Endothelial cell (in vitro differentiated cells): ENCODE measurements around the gene LPCAT1. TPM values are rescaled to one million over a fixed set of nuclear protein-coding genes. Genes with fewer than 3 reads are reported as not detected.
"Not testable (repeated sequence)": the region's sequence is repeated elsewhere in the genome, so short reads cannot be mapped to it uniquely, and the experiment has no call there.

ENCODE experiments used
- DNase-seq: peaks from one replicate; pipeline ENCODE4 v3.0.0; 2021; ENCODE audit warnings: low spot score
- H3K27ac Mint-ChIP-seq: one replicate; pipeline ENCODE4 v1.8.0; 2021; ENCODE audit warnings: mixed read lengths, inconsistent platforms; ENCODE audit not compliant: unreplicated experiment
- H3K27me3 Mint-ChIP-seq: one replicate; pipeline ENCODE4 v1.8.0; 2021; ENCODE audit warnings: mild to moderate bottlenecking, moderate library complexity, mixed read lengths, inconsistent platforms; ENCODE audit not compliant: unreplicated experiment
- H3K36me3 Mint-ChIP-seq: one replicate; pipeline ENCODE4 v1.8.0; 2021; ENCODE audit warnings: mild to moderate bottlenecking, low read depth, mixed read lengths, inconsistent platforms; ENCODE audit not compliant: unreplicated experiment
- H3K4me1 Mint-ChIP-seq: one replicate; pipeline ENCODE4 v1.8.0; 2021; ENCODE audit warnings: mild to moderate bottlenecking, mixed read lengths, inconsistent platforms; ENCODE audit not compliant: unreplicated experiment
- H3K4me3 Mint-ChIP-seq: one replicate; pipeline ENCODE4 v1.8.0; 2021; ENCODE audit warnings: mild to moderate bottlenecking, mixed read lengths, inconsistent platforms; ENCODE audit not compliant: unreplicated experiment
- H3K9me3 Mint-ChIP-seq: one replicate; pipeline ENCODE4 v1.8.0; 2021; ENCODE audit warnings: mixed read lengths, inconsistent platforms; ENCODE audit not compliant: unreplicated experiment
- long read RNA-seq: library from polyadenylated mRNA; unstranded; transcript quantifications from one replicate; pipeline ENCODE4 v2.0.0, GENCODE V29; 2020; ENCODE audit not compliant: unreplicated experiment
- total RNA-seq: library from RNA; stranded (reverse); fragmentation: NEBNext Ultra II Directional; extraction: Animal tissue kit (Norgen Biotek cat#: 25700); gene quantifications from one replicate; pipeline ENCODE4 v1.2.1, GENCODE V29; 2021; ENCODE audit not compliant: unreplicated experiment
- TF ChIP-seq, protein P1 (sequence below): fragments of 200-600 bp; sonication (generic); IDR thresholded peaks from one replicate; pipeline ENCODE4 v1.5.0; 2021; ENCODE audit warnings: antibody characterized with exemption; ENCODE audit not compliant: unreplicated experiment

The LPCAT1 gene, protein sequence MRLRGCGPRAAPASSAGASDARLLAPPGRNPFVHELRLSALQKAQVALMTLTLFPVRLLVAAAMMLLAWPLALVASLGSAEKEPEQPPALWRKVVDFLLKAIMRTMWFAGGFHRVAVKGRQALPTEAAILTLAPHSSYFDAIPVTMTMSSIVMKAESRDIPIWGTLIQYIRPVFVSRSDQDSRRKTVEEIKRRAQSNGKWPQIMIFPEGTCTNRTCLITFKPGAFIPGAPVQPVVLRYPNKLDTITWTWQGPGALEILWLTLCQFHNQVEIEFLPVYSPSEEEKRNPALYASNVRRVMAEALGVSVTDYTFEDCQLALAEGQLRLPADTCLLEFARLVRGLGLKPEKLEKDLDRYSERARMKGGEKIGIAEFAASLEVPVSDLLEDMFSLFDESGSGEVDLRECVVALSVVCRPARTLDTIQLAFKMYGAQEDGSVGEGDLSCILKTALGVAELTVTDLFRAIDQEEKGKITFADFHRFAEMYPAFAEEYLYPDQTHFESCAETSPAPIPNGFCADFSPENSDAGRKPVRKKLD
- total RNA-seq: 81.3 TPM
- long read RNA-seq, transcript LPCAT1-201 (14 exons, 3,966 nt): major isoform, 27 of 33 reads
- long read RNA-seq, partial matches to known transcripts: 5 of 33 reads
- long read RNA-seq, other reads (novel, unspliced or antisense): 1 of 33 reads

DNA sequence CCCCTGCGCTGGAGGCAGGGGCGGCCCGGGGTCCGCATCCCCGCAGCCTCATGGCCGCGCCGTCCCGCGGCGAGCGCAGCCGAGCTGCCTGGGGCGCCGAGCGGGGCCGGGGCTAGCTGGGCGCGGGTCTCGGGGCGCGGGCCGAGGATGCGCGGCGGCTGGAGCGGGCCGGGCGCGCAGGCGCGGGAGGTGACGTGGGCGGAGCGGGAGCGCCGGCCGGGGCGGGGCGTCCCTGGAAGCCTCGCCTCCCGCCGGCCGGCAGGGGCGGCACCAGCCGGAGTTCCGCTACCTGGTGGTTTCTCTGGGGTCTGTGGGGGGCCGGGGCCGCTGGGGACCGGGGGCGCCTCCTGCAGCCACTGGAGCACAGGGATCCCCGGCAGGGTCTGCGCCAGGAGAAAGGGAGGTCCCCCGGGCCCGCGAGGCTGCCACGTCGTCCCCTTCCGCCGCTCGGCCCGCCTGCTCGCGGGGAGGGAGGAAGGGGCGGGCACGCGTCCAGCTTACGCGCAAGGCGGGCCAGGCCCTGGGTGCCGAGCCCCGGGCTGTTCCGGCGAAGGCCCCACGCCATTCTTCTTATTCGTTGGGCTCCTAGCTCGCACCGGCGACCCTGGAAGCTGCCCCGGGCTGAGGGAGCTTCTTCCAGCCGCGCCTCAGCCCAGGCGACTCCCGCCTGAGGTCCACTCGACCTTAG, at the start of gene LPCAT1:
LPCAT1 (minus strand) TSS at position 168 of the 688 bp plus-strand sequence; CDS start at position 52, 116 bp downstream.
- DNase-seq: peak; percentile 82
- Mint-ChIP-seq H3K4me3 (peak within 1 kb of the TSS; percentile 94), H3K4me1 (peaks cover 11% of the 10 kb centered on the region), H3K27me3 (peaks cover 7% of the 10 kb centered on the region), H3K36me3 (peaks cover 4% of the 10 kb centered on the region), H3K9me3 (no peaks in the 10 kb centered on the region), H3K27ac (peak within 1 kb of the TSS; percentile 48)
- TF ChIP-seq, protein P1, sequence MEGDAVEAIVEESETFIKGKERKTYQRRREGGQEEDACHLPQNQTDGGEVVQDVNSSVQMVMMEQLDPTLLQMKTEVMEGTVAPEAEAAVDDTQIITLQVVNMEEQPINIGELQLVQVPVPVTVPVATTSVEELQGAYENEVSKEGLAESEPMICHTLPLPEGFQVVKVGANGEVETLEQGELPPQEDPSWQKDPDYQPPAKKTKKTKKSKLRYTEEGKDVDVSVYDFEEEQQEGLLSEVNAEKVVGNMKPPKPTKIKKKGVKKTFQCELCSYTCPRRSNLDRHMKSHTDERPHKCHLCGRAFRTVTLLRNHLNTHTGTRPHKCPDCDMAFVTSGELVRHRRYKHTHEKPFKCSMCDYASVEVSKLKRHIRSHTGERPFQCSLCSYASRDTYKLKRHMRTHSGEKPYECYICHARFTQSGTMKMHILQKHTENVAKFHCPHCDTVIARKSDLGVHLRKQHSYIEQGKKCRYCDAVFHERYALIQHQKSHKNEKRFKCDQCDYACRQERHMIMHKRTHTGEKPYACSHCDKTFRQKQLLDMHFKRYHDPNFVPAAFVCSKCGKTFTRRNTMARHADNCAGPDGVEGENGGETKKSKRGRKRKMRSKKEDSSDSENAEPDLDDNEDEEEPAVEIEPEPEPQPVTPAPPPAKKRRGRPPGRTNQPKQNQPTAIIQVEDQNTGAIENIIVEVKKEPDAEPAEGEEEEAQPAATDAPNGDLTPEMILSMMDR: no peak

DNA sequence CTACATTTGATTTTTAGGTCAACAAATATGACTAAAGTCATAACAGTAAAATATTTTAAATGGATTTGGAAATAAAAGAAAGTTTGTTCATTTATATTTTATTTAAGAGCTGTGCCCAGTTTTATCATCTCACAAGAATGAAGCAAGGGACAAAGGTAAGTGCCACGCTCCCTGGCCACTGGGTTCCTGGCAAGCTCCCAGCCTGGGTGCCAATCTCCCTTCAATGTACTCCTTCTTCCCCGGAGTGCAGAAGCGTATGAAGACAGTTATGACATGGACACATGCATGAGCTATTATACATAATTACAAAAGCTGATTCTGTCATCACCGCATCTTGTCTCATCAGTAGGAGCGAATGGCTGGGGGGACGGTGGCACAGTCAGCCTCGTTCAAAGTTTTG, 48.1 kb upstream of the LPCAT1 start:
- DNase-seq, H3K27ac Mint-ChIP-seq, H3K27me3 Mint-ChIP-seq, H3K9me3 Mint-ChIP-seq, H3K4me1 Mint-ChIP-seq: not testable (repeated sequence)
- peaks cover 29% of the 10 kb centered on the region for H3K36me3 Mint-ChIP-seq
- peak overlapping the region; percentile 11 for H3K4me3 Mint-ChIP-seq

DNA sequence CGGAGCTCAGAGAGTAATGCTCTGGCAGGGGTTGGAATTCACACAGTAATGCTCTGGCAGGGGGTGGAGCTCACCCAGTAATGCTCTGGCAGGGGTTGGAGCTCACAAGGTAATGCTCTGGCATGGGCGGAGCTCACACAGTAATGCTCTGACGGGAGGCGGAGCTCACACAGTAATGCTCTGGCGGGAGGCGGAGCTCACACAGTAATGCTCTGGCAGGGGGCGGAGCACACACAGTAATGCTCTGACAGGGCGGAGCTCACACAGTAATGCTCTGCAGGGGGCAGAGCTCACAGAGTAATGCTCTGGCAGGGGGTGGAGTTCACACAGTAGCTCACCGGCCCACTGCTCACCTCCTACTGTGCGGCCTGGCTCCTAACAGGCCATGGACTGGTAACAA, 47.2 kb upstream of the LPCAT1 start:
- Mint-ChIP-seq H3K27ac (no peak overlapping the region), H3K4me3 (no peak overlapping the region), H3K36me3 (peaks cover 32% of the 10 kb centered on the region), H3K4me1 (no peaks in the 10 kb centered on the region), H3K9me3 (no peaks in the 10 kb centered on the region), H3K27me3 (peaks cover 3% of the 10 kb centered on the region)
- DNase-seq: no peak
- TF ChIP-seq, protein P1: no peak

DNA sequence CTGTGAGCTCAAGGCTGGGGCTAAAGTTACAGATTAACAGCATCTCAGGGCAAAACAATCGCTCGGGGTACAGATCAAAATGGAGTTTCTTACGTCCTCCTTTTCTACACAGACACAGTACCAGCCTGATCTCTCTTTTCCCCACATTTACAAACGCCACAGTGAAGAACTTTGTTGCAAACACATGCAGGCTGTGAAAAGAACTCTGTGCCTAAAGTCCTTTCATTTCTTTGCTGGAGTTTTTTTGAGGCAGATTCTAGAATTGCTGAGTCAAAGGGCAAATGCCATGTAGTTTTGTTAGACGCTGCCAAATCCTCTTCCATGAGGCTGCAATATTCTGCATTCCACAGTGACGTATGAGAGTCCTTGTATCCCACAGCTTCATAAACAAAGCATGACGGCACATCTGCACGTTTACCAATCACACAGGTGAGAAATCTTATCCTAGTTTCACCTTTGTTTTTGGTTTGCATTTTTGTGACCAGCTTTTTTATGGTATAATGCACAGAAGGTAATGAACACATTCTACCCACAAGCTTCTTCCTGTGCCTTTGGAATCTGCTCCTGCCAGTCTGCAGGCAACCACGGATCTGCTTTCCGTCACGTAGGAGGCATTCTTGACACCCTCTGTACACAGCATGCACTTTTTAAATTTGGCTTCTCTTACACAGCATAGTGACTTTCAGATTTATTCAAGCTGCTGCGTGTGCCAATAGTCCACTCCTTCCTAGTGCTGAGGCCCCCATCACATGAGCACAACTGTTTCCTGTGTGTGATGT, 44.6 kb upstream of the LPCAT1 start:
- no peaks in the 10 kb centered on the region for H3K4me1 Mint-ChIP-seq
- H3K9me3 Mint-ChIP-seq: no peaks in the 10 kb centered on the region
- no peak overlapping the region for H3K4me3 Mint-ChIP-seq
- H3K27ac Mint-ChIP-seq: no peak overlapping the region
- DNase-seq: no peak
- peaks cover 26% of the 10 kb centered on the region for H3K36me3 Mint-ChIP-seq
- TF ChIP-seq, protein P1: no peak
- H3K27me3 Mint-ChIP-seq: peaks cover 3% of the 10 kb centered on the region

DNA sequence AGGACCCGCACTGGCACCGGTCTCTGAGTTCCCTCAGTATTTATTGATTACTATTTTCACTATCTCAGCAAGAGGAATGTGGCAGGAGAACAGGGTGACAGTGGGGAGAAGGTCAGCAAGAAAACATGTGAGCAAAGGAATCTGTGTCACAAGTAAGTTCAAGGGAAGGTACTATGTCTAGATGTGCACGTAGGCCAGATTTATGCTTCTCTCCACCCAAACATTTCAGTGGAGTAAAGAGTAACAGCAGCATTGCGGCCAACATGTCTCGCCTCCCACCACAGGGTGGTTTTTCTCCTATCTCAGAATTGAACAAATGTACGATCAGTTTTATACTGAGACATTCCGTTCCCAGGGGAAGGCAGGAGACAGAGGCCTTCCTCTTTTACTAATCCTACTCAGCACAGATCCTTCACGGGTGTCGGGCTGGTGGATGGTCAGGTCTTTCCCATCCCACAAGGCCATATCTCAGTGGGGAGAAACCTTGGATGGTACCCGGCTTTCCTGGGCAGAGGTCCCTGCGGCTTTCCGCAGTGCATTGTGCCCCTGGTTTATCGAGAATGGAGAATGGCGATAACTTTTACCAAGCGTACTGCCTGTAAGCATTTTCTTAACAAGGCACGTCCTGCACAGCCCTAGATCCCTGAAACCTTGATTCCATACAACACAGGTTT, 43.9 kb upstream of the LPCAT1 start:
- peaks cover 28% of the 10 kb centered on the region for H3K36me3 Mint-ChIP-seq
- not testable (repeated sequence) for H3K9me3 Mint-ChIP-seq, H3K27ac Mint-ChIP-seq, DNase-seq, H3K27me3 Mint-ChIP-seq, H3K4me3 Mint-ChIP-seq, H3K4me1 Mint-ChIP-seq
